Measurements from ENCODE around the gene TFF1. TPM values are rescaled to one million over a fixed set of nuclear protein-coding genes. Genes with fewer than 3 reads are reported as not detected.
A peak's percentile ranks its signal among the peaks of the same experiment; 100 is the strongest.

The TFF1 gene
- total RNA-seq, 2 donors from 2014 or later = not detected

- DNase-seq (ENCODE audit: low spot score) (no peak), ATAC-seq (no peak)
- Mint-ChIP-seq H3K4me3 (no peak overlapping the region), H3K9me3 (no peaks in the 10 kb centered on the region), H3K4me1 (ENCODE audit: low read depth in 2 of 2) (peaks cover 2 to 3% of the 10 kb centered on the region in 2 donors), H3K27ac (no peak overlapping the region), H3K27me3 (peaks cover 41 to 42% of the 10 kb centered on the region in 2 donors), H3K36me3 (peaks cover 13% of the 10 kb centered on the region)
Measured at GRCh38 chr21:42332557-42333317, 33.6 kb downstream of the TFF1 start.

GRCh38 chr21:42331660-42332059 is 34.7 kb downstream of the TFF1 start:
- Mint-ChIP-seq H3K4me3 (no peak overlapping the region), H3K27me3 (peaks cover 33 to 34% of the 10 kb centered on the region in 2 donors), H3K4me1 (ENCODE audit: low read depth in 2 of 2) (no peaks in the 10 kb centered on the region), H3K9me3 (no peaks in the 10 kb centered on the region), H3K36me3 (peaks cover 13% of the 10 kb centered on the region), H3K27ac (no peak overlapping the region)
- ATAC-seq = no peak
- no peak for DNase-seq (ENCODE audit: low spot score)

DNA sequence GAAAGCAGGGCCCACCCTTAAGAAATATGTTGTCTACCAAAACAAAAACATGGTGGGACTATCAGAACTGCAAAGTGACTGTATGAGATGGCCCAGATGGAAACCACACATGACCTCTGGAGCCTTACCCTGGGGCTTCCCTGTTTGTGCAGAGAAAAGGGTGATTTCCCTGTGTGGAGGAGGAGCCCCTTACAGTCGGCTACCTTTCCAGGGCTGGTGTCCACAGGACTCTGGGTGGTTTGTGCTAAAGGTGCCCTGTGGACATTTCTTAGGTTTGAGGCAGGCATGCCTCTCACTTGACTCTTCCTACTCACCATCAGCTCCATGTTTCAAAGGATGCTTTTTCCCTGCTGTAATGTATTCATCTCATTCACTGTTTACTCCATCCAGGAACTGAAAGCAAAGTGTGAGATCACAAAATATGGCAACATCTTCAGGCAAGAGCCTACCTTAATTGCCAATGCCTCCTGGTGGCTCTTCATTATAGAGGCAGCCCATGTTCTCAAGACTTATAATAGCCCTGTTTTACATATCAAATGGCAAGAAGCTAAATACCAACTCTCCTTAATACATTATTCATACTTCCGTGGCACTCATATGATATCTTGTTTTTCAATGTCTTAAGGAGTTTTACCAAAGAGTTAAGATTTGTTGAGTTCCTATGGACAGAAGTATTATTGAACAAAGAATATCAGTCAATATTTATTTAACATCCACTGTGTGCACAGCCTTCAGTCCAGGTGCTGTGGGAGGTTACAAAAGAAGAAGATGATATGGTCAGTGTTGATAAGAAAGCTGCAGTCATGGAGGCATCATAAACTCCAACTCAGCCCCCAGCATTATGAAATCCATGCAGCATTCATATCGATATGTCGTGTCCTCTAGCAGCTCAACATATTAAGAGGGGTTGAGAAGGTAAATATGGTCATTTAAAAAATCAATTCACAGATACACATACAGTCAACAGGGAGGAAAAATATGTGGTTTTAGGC is 35.7 kb downstream of the TFF1 start:
- Mint-ChIP-seq H3K4me1 (ENCODE audit: low read depth in 2 of 2) (no peaks in the 10 kb centered on the region), H3K9me3 (no peaks in the 10 kb centered on the region), H3K27me3 (peaks cover 33 to 38% of the 10 kb centered on the region in 2 donors), H3K4me3 (no peak overlapping the region), H3K36me3 (peaks cover 13% of the 10 kb centered on the region), H3K27ac (no peak overlapping the region)
- ATAC-seq (no peak), DNase-seq (ENCODE audit: low spot score) (no peak)

- Mint-ChIP-seq H3K4me1 (ENCODE audit: low read depth in 2 of 2) (no peaks in the 10 kb centered on the region), H3K27me3 (peaks cover 30 to 38% of the 10 kb centered on the region in 2 donors), H3K9me3 (no peaks in the 10 kb centered on the region), H3K4me3 (no peak overlapping the region), H3K36me3 (no peaks in the 10 kb centered on the region), H3K27ac (no peak overlapping the region)
- no peak for ATAC-seq
- DNase-seq (ENCODE audit: low spot score) = no peak
Measured at GRCh38 chr21:42324896-42325295, 41.4 kb downstream of the TFF1 start.

- peaks cover 7% of the 10 kb centered on the region in 2 donors for H3K4me1 Mint-ChIP-seq (ENCODE audit: low read depth in 2 of 2)
- H3K9me3 Mint-ChIP-seq = no peaks in the 10 kb centered on the region
- no peak overlapping the region for H3K4me3 Mint-ChIP-seq
- no peak for ATAC-seq
- no peak for DNase-seq (ENCODE audit: low spot score)
- H3K36me3 Mint-ChIP-seq = no peaks in the 10 kb centered on the region
- no peak overlapping the region for H3K27ac Mint-ChIP-seq
- peaks cover 30 to 32% of the 10 kb centered on the region in 2 donors for H3K27me3 Mint-ChIP-seq
Measured at GRCh38 chr21:42321845-42322244, 44.5 kb downstream of the TFF1 start.

DNA sequence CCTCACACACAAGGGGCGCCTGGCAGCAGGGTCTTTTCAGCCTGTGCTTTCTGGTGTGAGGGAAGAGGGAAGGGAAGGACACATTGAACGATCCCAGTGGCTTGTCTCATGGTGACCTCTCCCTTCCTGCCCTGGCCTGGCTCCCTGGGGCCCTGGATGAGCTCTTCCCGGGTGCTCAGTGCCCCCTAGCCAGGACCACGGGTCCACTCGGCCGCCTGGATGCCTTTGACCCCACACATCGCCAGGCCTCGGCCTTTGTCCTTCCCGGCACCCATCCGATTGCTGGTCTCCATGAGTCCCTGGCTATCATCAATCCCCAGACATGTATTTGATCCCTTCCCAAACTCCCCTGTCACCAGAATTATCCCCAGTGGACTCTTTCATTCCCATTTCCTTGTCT is 45.1 kb downstream of the TFF1 start:
- no peak for ATAC-seq
- Mint-ChIP-seq H3K4me3 (no peak overlapping the region), H3K27ac (no peak overlapping the region), H3K27me3 (peaks cover 25 to 29% of the 10 kb centered on the region in 2 donors), H3K4me1 (ENCODE audit: low read depth in 2 of 2) (peaks cover 7% of the 10 kb centered on the region in 2 donors), H3K9me3 (no peaks in the 10 kb centered on the region), H3K36me3 (no peaks in the 10 kb centered on the region)
- no peak for DNase-seq (ENCODE audit: low spot score)

DNA sequence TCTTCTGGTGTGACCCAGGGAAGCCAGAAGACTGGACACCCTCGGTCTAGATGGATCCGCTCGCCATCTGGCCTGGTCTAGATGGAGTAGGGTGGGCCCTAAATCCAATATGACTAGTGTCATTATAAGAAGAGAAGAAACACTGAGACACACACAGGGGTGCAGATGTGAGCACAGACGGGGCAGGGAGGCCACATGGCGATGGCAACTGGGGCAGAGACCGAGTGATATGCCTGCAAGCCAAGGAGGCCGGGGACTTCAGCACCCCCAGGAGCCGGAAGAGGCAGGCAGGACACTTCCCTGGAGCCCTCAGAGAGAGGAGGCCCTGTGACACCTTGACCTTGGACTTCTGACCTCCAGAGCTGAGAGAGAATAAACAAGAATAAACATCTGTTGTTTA is 45.5 kb downstream of the TFF1 start:
- H3K9me3 Mint-ChIP-seq = no peaks in the 10 kb centered on the region
- ATAC-seq = no peak
- DNase-seq (ENCODE audit: low spot score) = no peak
- H3K4me1 Mint-ChIP-seq (ENCODE audit: low read depth in 2 of 2) = peaks cover 7% of the 10 kb centered on the region in 2 donors
- no peak overlapping the region for H3K4me3 Mint-ChIP-seq
- no peaks in the 10 kb centered on the region for H3K36me3 Mint-ChIP-seq
- peaks cover 21 to 29% of the 10 kb centered on the region in 2 donors for H3K27me3 Mint-ChIP-seq
- H3K27ac Mint-ChIP-seq = no peak overlapping the region

DNA sequence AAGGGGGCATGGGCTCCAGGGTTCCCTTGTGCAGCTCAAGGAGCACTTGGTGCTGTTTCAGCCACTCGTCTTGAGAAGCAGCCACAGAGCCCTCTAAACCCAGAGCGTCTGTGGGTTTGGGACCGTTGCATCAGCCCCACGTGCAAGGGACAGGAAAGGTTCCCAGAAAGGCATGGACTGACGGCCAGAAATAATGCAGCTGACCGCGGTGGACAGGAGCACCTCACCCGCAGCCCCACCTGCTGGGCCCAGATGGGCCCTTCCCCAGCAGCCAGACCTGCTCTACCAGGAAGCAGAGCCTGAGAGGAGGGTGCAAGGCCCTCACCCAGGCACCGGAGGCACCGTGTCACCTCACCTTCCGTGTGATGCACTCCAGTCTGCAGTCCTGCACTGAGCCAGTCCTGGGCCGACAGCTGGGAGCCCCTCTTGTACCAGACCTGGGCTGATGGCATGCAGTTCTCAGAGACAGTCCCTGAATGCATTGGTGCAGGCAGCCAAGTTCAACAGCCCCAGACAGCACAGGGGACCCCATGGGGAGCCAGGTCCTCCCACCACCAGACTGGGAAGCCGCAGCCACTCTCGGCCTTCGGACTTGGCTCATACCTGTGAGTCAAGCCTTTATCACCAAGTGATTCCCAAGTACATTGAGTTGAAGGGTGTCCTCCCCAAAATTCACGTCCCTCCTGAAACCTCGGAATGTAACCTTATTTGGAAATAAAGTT is 46.3 kb downstream of the TFF1 start:
- no peak overlapping the region for H3K27ac Mint-ChIP-seq
- no peak for DNase-seq (ENCODE audit: low spot score)
- H3K9me3 Mint-ChIP-seq = no peaks in the 10 kb centered on the region
- no peaks in the 10 kb centered on the region for H3K36me3 Mint-ChIP-seq
- H3K4me3 Mint-ChIP-seq = no peak overlapping the region
- peaks cover 13 to 21% of the 10 kb centered on the region in 2 donors for H3K27me3 Mint-ChIP-seq
- H3K4me1 Mint-ChIP-seq (ENCODE audit: low read depth in 2 of 2) = peaks cover 7% of the 10 kb centered on the region in 2 donors
- peak in 1 of 2 donors; percentile 43 for ATAC-seq

DNA sequence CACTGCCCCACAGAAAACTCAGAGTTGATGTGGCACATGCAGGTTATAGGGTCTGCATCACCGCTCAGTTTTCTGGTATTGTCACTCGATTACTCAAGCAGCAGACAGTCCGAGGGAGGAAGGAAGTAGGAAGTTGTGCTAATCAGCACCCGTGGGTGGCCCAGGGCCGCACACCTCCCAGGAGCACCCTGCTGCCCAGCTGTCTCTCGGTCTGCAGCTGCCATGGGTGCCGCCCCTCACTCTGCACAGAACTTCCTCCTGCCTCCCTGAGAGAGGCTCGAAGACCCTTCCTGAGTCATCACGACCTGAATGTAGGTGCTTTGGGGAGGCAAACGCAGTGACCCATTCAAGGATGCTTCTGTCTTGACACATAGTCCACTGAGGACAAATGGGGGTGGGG is 47.0 kb downstream of the TFF1 start:
- Mint-ChIP-seq H3K4me1 (ENCODE audit: low read depth in 2 of 2) (peaks cover 7% of the 10 kb centered on the region in 2 donors), H3K27me3 (peaks cover 9 to 17% of the 10 kb centered on the region in 2 donors), H3K4me3 (peak overlapping the region; percentile 34), H3K9me3 (no peaks in the 10 kb centered on the region), H3K36me3 (no peaks in the 10 kb centered on the region), H3K27ac (no peak overlapping the region)
- ATAC-seq = peak; percentile 67 to 75
- no peak for DNase-seq (ENCODE audit: low spot score)

GRCh38 chr21:42317826-42318746 is 48.2 kb downstream of the TFF1 start:
- no peak overlapping the region for H3K27ac Mint-ChIP-seq
- H3K4me1 Mint-ChIP-seq (ENCODE audit: low read depth in 2 of 2) = peaks cover 7% of the 10 kb centered on the region in 2 donors
- no peaks in the 10 kb centered on the region for H3K9me3 Mint-ChIP-seq
- DNase-seq (ENCODE audit: low spot score) (no peak), ATAC-seq (no peak)
- H3K27me3 Mint-ChIP-seq = peaks cover 4 to 7% of the 10 kb centered on the region in 2 donors
- H3K4me3 Mint-ChIP-seq = no peak overlapping the region
- H3K36me3 Mint-ChIP-seq = no peaks in the 10 kb centered on the region

- peaks cover 7% of the 10 kb centered on the region in 2 donors for H3K4me1 Mint-ChIP-seq (ENCODE audit: low read depth in 2 of 2)
- DNase-seq (ENCODE audit: low spot score) = no peak
- H3K27me3 Mint-ChIP-seq = peaks cover 0 to 7% of the 10 kb centered on the region in 2 donors
- no peak for ATAC-seq
- H3K27ac Mint-ChIP-seq = no peak overlapping the region
- no peak overlapping the region for H3K4me3 Mint-ChIP-seq
- no peaks in the 10 kb centered on the region for H3K36me3 Mint-ChIP-seq
- no peaks in the 10 kb centered on the region for H3K9me3 Mint-ChIP-seq
Measured at GRCh38 chr21:42317341-42317741, 49.0 kb downstream of the TFF1 start.

GRCh38 chr21:42316891-42317290 is 49.4 kb downstream of the TFF1 start:
- peaks cover 7% of the 10 kb centered on the region in 2 donors for H3K4me1 Mint-ChIP-seq (ENCODE audit: low read depth in 2 of 2)
- no peak overlapping the region for H3K4me3 Mint-ChIP-seq
- DNase-seq (ENCODE audit: low spot score) (no peak), ATAC-seq (no peak)
- H3K27me3 Mint-ChIP-seq = peaks cover 0 to 6% of the 10 kb centered on the region in 2 donors
- H3K9me3 Mint-ChIP-seq = no peaks in the 10 kb centered on the region
- no peak overlapping the region for H3K27ac Mint-ChIP-seq
- H3K36me3 Mint-ChIP-seq = no peaks in the 10 kb centered on the region
